Stimulated activated CD4-positive, alpha-beta T cell treated with anti-CD3 and anti-CD28 coated beads, Interleukin-2, amount 100 ng/mL, for 48 hours (primary cell): ENCODE data around the gene COA1.
"Not testable (repeated sequence)": the region's sequence is repeated elsewhere in the genome, so short reads cannot be mapped to it uniquely, and the experiment has no call there.

Experiments used
- DNase-seq, 2 donors: peaks; one replicate each; pipeline ENCODE4 v3.0.0-alpha.2; 2020

COA1 gene

DNA sequence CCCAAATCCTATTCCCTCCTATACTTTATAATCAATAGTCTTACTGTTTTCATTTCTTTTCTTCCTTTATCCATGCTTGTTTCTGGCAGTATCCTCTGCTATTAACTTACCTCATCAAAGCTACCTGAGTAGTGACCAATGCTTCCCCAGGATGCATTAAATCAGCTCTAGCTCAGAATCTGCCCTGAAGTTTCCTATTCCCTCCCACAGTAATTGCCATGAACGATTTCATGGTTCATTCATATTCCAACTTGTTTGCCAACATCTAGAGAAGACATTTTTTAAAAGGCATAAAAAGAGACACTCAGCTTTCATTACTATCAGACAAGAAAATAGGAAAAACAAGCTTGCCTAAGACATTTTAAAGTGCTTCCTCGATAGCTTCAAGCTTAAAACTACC lies 42.3 kb downstream of the COA1 start:
- DNase-seq: no peak

DNA sequence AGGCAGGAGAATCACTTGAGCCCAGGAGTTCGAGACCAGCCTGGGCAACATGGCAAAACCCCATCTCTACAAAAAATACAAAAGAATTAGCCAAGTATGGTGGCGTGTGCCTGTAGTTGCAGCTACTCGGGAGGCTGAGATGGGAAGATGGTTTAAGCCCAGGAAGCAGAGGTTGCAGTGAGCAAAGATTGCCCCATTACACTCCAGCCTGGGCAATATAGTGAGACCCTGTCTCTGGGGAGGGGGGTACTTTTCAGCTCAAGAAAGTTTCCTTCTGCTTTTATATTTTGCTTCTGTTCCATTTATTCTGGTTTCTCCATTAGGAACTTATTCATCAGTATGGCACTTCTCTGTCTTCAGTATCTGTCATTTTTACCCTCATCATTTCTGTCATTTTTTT lies 48.6 kb downstream of the COA1 start:
- DNase-seq: no peak

DNA sequence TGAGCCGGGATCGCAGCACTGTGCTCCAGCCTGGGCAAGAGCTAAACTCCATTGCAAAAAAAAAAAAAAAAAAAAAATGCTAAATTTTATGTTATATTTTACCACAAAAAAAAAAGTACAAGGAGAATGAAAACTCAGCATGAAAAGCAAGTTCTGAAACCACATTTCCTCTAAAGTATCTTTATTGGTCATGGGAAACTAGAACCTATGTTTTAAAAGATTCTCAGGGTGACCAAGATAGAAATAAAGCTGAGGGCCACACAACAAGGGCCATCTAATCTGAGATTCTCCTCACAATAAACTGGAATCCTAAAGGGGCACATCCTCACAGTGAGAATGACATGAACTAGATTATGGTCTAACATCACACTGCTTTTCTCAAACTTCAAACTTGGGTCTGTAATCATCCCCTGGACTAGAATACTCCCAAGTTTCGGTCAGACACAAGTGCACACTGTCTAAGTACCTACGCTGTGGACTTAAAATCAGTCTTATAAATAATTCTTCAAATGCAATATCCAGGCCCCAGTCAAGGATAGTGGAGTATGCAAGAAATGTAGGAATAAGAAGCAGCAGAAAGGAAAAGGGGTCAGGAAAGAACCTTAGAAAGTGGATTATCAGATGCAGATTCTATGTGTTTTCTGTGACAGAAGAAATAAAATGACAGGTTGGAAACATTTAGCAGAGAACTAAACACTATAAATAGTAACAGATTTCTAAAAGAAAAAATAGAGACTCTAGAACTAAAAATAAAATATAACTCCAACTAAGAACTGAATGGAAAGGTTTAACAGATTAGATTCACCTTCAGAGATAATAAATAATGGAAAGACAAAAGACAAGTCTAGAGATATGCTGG lies 49.9 kb downstream of the COA1 start:
- no peak for DNase-seq

DNA sequence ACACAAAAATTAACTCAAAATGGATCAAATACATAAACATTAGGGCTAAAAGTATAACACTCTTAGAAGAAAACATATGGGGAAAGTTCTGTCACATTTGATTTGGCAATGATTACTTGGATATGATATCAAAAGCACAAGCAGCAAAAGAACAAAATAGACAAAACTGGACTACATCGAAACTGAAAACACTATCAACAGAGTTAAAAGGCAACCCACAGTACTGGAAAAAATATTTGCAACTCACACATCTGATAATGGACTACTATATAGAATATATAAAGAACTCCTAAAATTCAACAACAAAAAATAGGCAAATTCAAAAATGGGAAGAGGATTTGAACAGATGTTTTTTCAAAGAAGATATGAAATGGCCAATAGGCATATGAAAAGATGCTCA lies 51.0 kb downstream of the COA1 start:
- DNase-seq: no peak

DNA sequence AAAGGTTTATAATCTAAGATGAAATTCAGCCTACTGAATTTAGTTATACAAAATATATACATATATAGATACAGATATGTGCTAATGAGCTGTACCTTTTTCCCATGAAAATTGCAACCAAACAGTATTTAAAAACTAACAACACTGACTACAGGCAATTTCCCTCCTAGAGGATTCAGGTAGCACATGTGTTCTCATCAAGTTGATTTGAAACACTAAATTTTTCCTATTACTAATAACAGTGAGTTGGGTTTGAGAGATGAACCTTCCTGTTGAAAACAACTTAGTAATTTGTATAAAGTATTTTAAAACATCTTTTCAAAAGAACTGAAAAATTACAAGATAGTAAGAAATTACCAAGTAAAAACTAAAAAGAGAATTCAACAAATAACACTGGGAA lies 51.5 kb downstream of the COA1 start:
- no peak for DNase-seq

DNA sequence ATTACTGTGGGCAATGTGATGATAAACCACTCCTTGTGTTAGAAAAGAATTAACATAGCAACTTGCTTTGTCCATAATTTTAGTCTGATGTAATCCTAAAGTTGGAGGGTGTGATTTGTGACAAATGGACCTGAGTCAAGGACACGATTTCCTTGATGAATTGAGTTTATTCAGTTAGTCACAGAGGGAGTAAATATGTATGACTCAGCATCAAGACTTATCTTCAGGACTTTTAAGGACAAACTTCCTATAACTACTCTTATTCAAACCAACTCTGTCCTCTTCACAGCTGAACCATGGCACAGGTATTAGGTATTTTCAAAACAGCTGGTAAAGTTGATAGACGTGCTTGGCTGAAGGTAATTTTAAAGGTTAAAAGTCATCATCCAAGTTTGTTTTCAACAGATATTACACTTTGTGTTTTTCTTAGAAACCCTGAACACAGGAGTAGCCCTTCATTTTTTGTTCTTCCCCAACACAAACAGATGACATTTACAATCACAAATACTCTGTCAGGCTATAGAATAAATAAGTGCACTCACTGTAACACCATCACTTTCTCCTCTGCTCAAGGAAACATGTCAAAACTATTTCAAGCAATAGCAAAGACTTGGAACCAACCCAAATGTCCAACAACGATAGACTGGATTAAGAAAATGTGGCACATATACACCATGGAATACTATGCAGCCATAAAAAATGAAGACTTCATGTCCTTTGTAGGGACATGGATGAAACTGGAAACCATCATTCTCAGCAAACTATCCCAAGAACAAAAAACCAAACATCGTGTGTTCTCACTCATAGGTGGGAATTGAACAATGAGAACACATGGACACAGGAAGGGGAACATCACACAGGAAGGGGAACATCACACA lies 54.5 kb downstream of the COA1 start:
- DNase-seq: no peak

DNA sequence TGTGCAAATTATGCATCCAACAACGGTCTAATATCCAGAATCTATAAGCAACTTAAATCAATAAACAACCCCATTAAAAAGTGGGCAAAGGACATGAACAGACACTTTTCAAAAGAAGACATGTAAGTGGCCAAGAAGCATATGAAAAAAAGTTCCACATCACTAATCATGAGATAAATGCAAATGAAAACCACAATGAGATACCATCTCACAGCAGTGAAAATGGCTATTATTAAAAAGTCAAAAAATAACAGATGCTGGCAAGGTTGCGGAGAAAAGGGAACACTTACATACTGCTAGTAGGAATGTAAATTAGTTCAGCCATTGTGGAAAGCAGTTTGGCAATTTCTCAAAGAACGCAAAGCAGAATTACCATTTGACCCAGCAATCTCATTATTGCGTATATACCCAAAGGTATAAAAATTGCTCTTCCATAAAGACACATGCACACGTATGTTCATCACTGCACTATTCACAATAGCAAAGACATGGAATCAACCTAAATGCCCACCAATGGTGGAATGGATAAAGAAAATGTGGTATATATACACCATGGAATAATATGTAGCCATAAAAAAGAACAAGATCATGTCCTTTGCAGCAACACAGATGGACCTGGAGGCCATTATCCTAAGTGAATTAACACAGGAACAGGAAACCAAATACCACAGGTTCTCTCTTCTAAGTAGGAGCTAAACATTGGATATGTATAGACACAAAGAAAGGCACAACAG lies 55.9 kb downstream of the COA1 start:
- not testable (repeated sequence) for DNase-seq

DNA sequence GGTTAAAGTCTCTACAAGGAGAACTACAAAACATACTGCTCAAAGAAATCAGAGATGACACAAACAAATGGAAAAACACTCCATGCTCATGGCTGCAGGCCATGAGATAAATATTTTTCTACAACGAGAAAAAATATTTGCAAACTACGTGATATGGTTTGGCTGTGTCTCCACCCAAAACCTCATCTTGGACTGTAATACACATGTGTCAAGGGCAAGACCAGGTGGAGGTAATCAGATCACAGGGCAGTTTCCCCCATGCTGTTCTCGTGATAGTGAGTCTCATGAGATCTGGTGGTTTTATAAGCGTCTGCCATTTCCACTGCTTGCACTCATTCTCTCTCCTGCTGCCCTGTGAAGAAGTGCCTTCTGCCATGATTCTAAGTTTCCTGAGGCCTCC lies 57.8 kb downstream of the COA1 start:
- no peak for DNase-seq

DNA sequence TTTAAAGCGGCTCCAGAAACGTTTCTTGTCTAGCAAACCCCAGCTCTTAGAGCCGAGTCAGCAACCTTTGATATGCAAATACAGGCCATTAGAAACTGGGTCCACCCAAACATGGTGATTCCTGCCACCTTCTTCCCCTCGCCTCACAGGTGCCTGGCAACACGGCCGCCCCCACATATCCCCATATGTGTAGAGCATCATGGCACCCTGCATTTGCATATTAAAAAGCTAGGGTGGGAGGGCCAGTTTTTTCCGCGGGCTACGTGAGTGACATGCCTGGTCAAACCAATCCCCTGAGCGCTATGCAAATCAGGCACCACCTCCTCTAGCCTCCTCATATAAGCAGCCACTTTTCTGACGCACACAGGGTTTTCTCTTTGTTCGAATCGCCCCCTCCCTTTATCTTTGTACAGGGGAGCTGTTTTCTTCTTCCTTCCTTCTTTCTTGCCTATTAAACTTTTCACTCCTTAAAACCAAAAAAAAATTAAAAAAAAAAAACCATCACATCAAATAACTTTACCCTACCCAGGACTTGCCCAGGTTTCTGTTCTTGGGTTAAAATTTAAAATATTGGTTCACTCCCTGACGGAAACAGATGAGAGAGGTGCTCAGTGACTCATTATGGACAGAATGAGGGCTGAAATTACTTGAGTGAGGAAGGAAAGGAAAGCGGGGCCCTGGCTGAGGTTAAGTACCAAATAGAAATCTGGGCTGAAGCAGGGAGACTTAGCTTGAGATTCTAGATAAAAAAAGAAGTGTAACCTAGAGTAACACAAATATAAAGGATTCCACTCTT lies 59.8 kb downstream of the COA1 start:
- peak; percentile 67 to 73 for DNase-seq

DNA sequence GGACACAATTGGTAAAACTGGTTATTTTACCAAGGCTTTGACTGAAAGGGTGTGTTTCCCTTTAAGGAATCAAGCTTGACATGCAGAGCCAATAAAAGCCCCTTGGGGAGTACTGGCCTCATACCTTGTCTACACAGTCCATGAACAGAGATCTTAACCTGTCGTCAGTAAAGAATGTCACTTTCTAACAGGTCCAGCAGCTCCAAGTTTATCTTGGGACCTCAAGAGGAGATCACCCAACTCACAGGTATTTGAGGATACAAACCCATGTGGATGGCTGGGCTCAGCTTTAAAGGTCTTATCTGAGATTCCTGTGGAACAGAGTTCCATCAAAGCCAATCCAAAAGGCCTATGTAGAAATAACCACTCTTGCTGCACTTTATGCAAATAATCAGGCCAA lies 61.3 kb downstream of the COA1 start:
- no peak for DNase-seq

DNA sequence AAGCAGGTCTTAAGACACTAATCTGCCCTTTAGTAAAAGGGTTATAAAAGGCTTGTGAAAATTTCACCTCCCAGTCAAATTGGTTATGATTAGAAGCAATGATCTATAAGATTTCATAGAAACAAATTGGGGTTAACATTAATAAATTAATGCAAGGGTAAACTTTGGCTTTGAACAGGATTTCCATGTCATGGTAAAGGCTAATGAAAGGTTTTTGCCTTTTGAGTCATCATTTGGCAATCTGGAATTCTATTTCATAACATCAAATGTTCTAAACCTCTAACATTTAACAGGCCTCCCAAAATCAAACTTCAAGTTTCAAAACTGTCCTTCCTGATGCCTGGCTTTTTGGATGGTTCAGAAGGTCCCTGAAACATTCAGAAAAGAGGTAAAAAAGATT lies 62.4 kb downstream of the COA1 start:
- no peak for DNase-seq

DNA sequence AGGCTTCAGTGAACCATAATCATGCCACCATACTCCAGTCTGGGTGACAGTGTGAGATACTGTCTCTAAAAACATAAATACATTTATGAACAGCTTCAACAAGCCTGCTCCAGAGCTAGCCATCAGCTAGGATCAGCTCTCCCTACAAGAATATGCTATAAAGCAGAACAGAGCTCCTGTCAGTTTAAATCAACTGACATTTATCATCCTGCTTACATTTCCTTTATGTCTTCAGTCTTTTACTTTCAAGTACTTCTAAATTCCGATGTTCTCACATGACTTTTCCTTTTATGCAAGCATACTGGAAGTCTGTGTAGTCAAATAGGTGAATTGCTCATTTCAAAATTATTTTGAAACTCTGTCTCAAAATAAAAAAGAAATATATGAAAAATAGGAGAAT lies 64.6 kb downstream of the COA1 start:
- no peak for DNase-seq

DNA sequence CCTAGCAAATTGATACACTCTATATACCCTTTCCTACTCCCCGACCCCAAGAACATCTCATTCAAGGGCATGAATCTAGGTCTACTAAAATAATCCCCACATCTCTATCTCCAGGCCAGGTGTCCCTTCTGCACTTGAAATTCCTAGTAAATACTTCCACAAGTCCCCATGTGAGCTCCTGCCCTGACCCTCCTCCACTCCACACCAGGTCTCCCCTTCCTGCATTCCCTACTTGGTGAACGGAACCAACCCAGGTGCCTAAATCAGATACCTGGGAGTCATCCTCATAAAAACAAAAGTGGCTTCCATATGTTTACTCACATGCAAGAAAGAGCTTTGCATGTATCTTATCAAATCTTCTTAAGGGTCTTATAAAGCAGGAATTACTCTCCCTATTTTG lies 69.2 kb downstream of the COA1 start:
- no peak for DNase-seq

DNA sequence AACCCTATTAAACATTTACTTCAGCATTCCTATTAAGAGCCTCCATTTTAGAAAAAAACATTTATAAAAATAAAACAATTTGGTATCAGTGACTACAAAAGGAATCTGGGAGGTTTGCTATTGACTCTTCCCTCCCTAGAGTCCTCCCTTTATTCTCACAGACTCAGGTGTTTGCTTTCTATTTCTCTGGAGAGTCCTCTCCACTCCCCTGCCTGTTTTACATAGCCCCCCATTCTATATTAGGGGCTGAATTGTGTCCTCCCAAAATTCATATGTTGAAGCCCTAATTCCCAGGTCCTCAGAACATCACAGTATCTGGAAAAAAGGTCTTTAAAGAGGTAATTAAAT lies 69.8 kb downstream of the COA1 start:
- no peak for DNase-seq

DNA sequence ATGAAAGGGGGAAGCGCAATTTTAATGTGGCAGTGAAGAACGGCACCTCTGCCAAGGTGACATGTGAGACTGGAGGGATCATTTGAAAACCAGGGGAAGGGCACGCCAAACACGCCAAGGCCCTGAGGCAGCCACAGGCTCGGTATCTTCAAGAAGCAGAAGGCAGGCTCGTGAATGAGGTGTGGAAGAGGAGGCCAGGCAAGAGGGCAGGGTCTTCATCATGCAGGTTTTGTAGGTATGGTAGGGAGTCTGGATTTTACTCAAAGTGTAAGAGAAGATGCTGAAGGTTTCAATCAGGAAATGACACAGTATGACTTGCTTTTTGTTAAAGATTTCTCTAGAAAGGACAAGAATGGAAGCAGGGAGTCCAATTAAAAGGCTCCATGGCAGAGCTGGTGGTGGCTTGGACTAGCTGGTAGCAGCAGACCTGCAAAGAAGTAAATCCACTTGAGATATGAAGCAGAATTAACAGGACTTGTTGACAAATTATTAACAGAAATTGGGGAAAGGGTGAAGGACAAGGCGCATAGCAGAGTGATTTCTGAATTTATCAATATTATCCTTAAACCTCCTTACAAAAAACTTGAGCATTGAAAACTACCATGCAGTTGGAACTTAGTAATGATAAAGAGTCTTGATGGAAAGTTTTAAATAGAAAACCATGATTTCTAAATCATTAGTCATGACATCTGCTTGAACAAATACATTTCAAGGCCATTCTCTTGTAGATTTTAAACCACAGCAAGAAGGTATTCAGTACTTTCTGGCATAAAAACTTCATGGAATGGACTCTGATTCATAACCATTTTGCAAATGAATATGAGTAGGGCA lies 70.4 kb downstream of the COA1 start:
- no peak for DNase-seq

DNA sequence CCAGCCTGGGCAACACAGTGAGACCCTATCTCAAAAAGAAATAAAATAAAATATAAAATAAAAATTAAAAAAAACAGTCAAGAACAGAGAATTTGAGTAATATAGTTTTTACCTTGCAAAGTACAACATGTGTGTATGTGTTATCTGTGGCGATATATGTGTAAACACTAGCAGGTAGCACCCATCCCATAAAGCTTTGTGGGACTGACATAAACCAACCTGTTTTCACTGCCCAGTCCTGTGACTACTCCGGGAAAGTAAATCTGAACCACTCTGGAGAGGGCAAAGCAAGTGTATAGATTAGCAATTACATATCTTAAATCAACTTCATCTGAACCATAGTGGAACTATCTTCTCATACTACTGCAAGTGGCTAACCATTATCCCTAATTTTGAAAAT lies 72.3 kb downstream of the COA1 start:
- DNase-seq: no peak

DNA sequence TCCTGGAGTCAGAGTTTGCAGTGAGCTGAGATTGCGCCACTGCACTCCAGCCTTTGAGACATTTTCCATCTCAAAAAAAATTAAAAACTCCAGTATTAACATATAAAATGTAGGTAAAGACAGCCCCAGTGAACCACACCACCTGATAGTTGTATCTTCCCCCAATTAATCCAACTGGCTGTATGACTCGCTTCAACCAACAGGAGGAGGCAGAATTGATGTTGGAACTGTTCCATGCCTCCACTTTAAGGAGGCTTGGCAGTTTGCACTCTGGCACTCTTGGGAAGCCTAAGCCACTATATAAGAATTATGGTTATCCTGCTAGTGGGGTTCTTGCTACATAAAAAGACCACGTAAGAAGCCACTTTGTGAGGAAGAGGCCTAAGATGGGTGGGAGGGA lies 73.7 kb downstream of the COA1 start:
- no peak for DNase-seq

DNA sequence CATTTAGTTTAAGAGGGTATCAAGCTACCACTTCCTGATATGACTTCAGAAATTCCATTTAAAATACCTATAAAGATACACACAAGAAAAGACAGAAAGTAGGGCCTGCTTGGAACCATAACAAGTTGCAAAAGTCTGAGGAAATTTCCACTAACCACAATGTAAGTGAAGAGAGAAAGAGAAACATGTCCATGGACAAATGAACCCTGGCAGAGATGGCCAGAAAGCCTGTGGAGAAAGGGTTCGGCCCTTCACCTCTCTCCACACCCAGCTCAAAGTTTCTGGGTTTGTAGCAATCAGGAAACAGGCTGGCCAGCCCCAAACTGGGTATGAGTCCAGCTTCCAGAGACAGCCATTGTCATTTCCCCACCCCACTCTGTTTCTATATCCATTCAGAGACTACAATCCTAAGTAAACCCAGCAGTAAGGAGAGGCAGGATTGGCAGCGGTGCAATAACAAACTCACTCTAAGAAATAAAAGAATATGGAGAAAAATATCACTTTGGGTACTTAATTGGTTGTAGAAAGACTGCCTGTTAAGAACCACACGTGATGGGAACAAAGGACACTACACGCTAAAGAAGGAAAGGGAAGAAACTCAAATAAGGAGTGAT lies 75.3 kb downstream of the COA1 start:
- DNase-seq: no peak

DNA sequence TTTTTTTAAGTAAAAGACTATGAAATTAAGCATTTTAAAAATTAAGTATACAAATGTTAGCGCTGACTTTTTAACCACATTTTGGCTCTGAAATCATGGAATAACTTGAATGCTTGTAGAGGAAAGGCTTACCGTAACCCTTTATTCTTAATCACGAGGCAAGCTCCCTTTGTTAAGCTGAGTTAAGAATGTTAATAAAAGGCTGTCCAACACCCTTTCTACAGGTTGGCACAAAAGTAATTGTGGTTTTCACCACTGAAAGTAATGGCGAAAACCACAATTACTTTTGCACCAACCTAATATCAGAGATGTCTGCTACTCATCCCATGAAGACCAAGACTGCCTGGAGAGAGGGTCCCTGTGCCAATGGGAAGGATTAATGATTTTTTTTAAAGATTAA lies 75.9 kb downstream of the COA1 start:
- no peak for DNase-seq

DNA sequence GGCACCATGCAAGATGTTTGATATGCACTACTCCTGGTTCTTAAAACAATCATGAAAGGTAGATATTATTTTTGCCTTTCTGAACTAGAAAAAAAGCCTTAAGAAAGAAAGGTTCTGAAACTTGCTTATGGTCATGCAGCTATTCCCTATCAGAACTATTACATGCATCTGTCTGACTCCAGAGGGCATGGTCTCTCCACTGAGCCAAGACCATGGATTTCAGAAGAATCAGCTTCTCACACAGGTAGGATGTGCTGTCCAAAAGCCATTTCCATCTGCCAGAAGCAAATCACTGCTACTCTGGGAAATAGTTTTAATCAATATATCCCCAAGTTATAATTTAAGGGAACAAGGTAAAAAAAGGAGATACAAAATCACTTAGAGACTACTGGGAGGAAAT lies 77.0 kb downstream of the COA1 start:
- DNase-seq: no peak

DNA sequence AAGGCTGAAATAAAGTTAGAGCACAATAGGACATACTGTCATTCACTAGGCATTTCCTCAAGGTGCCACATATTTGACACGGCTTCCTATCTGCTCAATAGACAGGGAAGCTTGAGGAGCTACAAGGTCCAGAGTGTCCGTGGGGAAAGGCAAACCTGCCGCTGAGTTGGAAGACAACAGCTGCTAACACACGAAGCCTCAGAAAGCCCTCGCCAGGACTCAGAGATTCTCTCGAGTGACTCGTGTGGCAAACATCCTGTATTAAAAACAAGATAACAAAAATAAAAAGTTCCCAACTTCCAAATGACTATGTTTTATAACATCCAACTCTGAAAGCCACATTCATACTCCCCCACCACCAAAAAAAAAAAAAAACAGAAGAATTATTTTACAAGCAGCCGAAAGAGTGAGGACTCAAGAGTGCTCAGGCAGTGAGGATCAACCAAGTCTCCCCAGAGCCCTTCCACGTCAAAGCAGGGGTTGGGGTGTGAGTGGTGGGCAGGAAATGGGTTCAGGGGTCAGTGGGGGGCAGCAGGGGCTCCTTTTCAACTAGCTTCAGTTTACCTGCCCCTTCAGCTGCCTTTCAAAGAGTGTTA lies 78.8 kb downstream of the COA1 start:
- no peak for DNase-seq
